Large intestine (tissue), 3 donors: ENCODE measurements around the gene NR4A3. TPM values are rescaled to one million over a fixed set of nuclear protein-coding genes. Genes with fewer than 3 reads are reported as not detected.

ENCODE experiments used
- DNase-seq, 2 donors: peaks; one replicate each; pipeline versions ENCODE4 v3.0.0 to v3.0.0-alpha.2; 2013
- H3K27ac ChIP-seq: one replicate; pipeline ENCODE4 v1.5.1; 2013; ENCODE audit warnings: low read length
- H3K27me3 ChIP-seq: 2 replicates; pipeline ENCODE4 v1.6.1; 2013; ENCODE audit warnings: low read length; ENCODE audit not compliant: control insufficient read depth, insufficient read depth
- H3K36me3 ChIP-seq: 2 replicates; pipeline ENCODE4 v1.6.1; 2013; ENCODE audit warnings: low read length; ENCODE audit not compliant: control insufficient read depth, insufficient read depth
- H3K4me1 ChIP-seq: one replicate; pipeline ENCODE4 v1.6.1; 2013; ENCODE audit warnings: low read length; ENCODE audit not compliant: control insufficient read depth, insufficient read depth
- H3K4me3 ChIP-seq: one replicate; pipeline ENCODE4 v1.5.1; 2013; ENCODE audit warnings: low read length
- H3K9me3 ChIP-seq: one replicate; pipeline ENCODE4 v1.6.1; 2013; ENCODE audit warnings: mild to moderate bottlenecking, low read depth, low read length, moderate library complexity; ENCODE audit not compliant: control insufficient read depth
- WGBS: methylation state at CpG from one replicate; pipeline ENCODE4 v1.1.5; 2013; ENCODE audit warnings: low lambda C conversion rate; ENCODE audit not compliant: insufficient coverage; 5-methylcytosine and 5-hydroxymethylcytosine counted together
- polyA plus RNA-seq: library from polyadenylated mRNA; unstranded; fragments of 120-200 nt; gene quantifications from one replicate; pipeline ENCODE4 v1.2.1, GENCODE V29; 2013

The NR4A3 gene
- polyA plus RNA-seq, 1 donor, result 1.4 TPM

GRCh38 chr9:99905833-99906402 lies 84.2 kb downstream of the NR4A3 start:
- peak overlapping the region; percentile 44 for H3K27ac ChIP-seq
- no peaks in the 10 kb centered on the region for H3K27me3 ChIP-seq
- H3K4me3 ChIP-seq, result peak overlapping the region; percentile 96
- WGBS, result no CpG with 5 or more reads among the region's 9 CpGs
- peaks cover 3% of the 10 kb centered on the region for H3K4me1 ChIP-seq
- no peaks in the 10 kb centered on the region for H3K9me3 ChIP-seq
- no peak for DNase-seq
- no peaks in the 10 kb centered on the region for H3K36me3 ChIP-seq

GRCh38 chr9:99906403-99907207 lies 84.9 kb downstream of the NR4A3 start, which contains the start of gene STX17:
TSS of gene STX17 (plus strand) at chr9:99906654. CDS start at chr9:99915240, 8,586 bp downstream.
- H3K36me3 ChIP-seq, result peaks cover under 1% of the 10 kb centered on the region
- WGBS, result no CpG with 5 or more reads among the region's 76 CpGs
- peak within 1 kb of the TSS; percentile 96 for H3K4me3 ChIP-seq
- H3K4me1 ChIP-seq, result peaks cover 3% of the 10 kb centered on the region
- peak; percentile 60 to 93 for DNase-seq
- no peaks in the 10 kb centered on the region for H3K9me3 ChIP-seq
- no peaks in the 10 kb centered on the region for H3K27me3 ChIP-seq
- peak within 1 kb of the TSS; percentile 98 for H3K27ac ChIP-seq

- no CpG with 5 or more reads among the region's 9 CpGs for WGBS
- Histone ChIP-seq H3K4me1 (peaks cover 3% of the 10 kb centered on the region), H3K9me3 (no peaks in the 10 kb centered on the region), H3K27ac (peak overlapping the region; percentile 98), H3K36me3 (peaks cover 2% of the 10 kb centered on the region), H3K27me3 (no peaks in the 10 kb centered on the region), H3K4me3 (peak overlapping the region; percentile 96)
- DNase-seq, result no peak
Observed at GRCh38 chr9:99907208-99907532, 85.5 kb downstream of the NR4A3 start.

- WGBS, result no CpG with 5 or more reads among the region's 7 CpGs
- Histone ChIP-seq H3K27ac (no peak overlapping the region), H3K27me3 (no peaks in the 10 kb centered on the region), H3K4me1 (no peaks in the 10 kb centered on the region), H3K9me3 (no peaks in the 10 kb centered on the region), H3K36me3 (peaks cover 18% of the 10 kb centered on the region), H3K4me3 (no peak overlapping the region)
- no peak for DNase-seq
Observed at GRCh38 chr9:99911600-99911999, 89.9 kb downstream of the NR4A3 start.

Other genes with a start within 250 kb of the NR4A3 start
- gene STX17, start 84.8 kb downstream of the NR4A3 start, polyA plus RNA-seq, result 31.9 TPM